ENCODE results near the gene AGPAT3.

AGPAT3 gene

GRCh38 chr21:44005071-44005470 lies 140.0 kb downstream of the AGPAT3 start:
- H3K27me3 ChIP-seq = no peaks in the 10 kb centered on the region
- TF ChIP-seq CTCF (IDR thresholded peaks at IDR 0.05) = no peak
- H3K27ac ChIP-seq = no peak overlapping the region
- H3K4me1 ChIP-seq (ENCODE audit: control insufficient read depth in 1 of 2, insufficient read depth in 1 of 2, low read depth in 1 of 2, low read length in 1 of 2) = no peaks in the 10 kb centered on the region
- no peaks in the 10 kb centered on the region for H3K9me3 ChIP-seq
- no peaks in the 10 kb centered on the region for H3K36me3 ChIP-seq
- H3K4me3 ChIP-seq (ENCODE audit: low read depth in 1 of 2, low read length in 1 of 2) = no peak overlapping the region

- H3K36me3 ChIP-seq = no peaks in the 10 kb centered on the region
- TF ChIP-seq CTCF (IDR thresholded peaks at IDR 0.05) = no peak
- H3K4me1 ChIP-seq (ENCODE audit: control insufficient read depth in 1 of 2, insufficient read depth in 1 of 2, low read depth in 1 of 2, low read length in 1 of 2) = no peaks in the 10 kb centered on the region
- H3K4me3 ChIP-seq (ENCODE audit: low read depth in 1 of 2, low read length in 1 of 2) = no peak overlapping the region
- no peak overlapping the region for H3K27ac ChIP-seq
- H3K27me3 ChIP-seq = no peaks in the 10 kb centered on the region
- H3K9me3 ChIP-seq = no peaks in the 10 kb centered on the region
Observed at GRCh38 chr21:44005593-44005992, 140.6 kb downstream of the AGPAT3 start.

- Histone ChIP-seq H3K27me3 (no peaks in the 10 kb centered on the region), H3K9me3 (no peaks in the 10 kb centered on the region), H3K4me1 (ENCODE audit: control insufficient read depth in 1 of 2, insufficient read depth in 1 of 2, low read depth in 1 of 2, low read length in 1 of 2) (peaks cover 0 to 2% of the 10 kb centered on the region in 2 experiments), H3K27ac (no peak overlapping the region), H3K4me3 (ENCODE audit: low read depth in 1 of 2, low read length in 1 of 2) (no peak overlapping the region), H3K36me3 (no peaks in the 10 kb centered on the region)
- TF ChIP-seq CTCF (IDR thresholded peaks at IDR 0.05) = no peak
Observed at GRCh38 chr21:44006017-44006619, 141.1 kb downstream of the AGPAT3 start.

- Histone ChIP-seq H3K27me3 (no peaks in the 10 kb centered on the region), H3K36me3 (no peaks in the 10 kb centered on the region), H3K27ac (no peak overlapping the region), H3K9me3 (no peaks in the 10 kb centered on the region), H3K4me1 (ENCODE audit: control insufficient read depth in 1 of 2, insufficient read depth in 1 of 2, low read depth in 1 of 2, low read length in 1 of 2) (peaks cover 2 to 7% of the 10 kb centered on the region in 2 experiments), H3K4me3 (ENCODE audit: low read depth in 1 of 2, low read length in 1 of 2) (no peak overlapping the region)
- TF ChIP-seq CTCF (IDR thresholded peaks at IDR 0.05) = no peak
Observed at GRCh38 chr21:44006656-44007055, 141.6 kb downstream of the AGPAT3 start.

GRCh38 chr21:44010429-44010828 lies 145.4 kb downstream of the AGPAT3 start:
- Histone ChIP-seq H3K36me3 (no peaks in the 10 kb centered on the region), H3K27ac (no peak overlapping the region), H3K9me3 (no peaks in the 10 kb centered on the region), H3K27me3 (no peaks in the 10 kb centered on the region), H3K4me1 (ENCODE audit: control insufficient read depth in 1 of 2, insufficient read depth in 1 of 2, low read depth in 1 of 2, low read length in 1 of 2) (peaks cover 29 to 37% of the 10 kb centered on the region in 2 experiments), H3K4me3 (ENCODE audit: low read depth in 1 of 2, low read length in 1 of 2) (no peak overlapping the region)
- TF ChIP-seq CTCF (IDR thresholded peaks at IDR 0.05) = no peak

All from neutrophil (primary cell).